IPS-NIHi7 (cell line): ENCODE results near the gene VRK3.
A peak's percentile ranks its signal among the peaks of the same experiment; 100 is the strongest.
"Not testable (repeated sequence)": the region's sequence is repeated elsewhere in the genome, so short reads cannot be mapped to it uniquely, and the experiment has no call there.

Experiments used
- DNase-seq: peaks from one replicate; pipeline ENCODE4 v3.0.0; 2012; ENCODE audit warnings: mixed read lengths; ENCODE audit errors: extremely low spot score

Gene VRK3, protein sequence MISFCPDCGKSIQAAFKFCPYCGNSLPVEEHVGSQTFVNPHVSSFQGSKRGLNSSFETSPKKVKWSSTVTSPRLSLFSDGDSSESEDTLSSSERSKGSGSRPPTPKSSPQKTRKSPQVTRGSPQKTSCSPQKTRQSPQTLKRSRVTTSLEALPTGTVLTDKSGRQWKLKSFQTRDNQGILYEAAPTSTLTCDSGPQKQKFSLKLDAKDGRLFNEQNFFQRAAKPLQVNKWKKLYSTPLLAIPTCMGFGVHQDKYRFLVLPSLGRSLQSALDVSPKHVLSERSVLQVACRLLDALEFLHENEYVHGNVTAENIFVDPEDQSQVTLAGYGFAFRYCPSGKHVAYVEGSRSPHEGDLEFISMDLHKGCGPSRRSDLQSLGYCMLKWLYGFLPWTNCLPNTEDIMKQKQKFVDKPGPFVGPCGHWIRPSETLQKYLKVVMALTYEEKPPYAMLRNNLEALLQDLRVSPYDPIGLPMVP

DNA sequence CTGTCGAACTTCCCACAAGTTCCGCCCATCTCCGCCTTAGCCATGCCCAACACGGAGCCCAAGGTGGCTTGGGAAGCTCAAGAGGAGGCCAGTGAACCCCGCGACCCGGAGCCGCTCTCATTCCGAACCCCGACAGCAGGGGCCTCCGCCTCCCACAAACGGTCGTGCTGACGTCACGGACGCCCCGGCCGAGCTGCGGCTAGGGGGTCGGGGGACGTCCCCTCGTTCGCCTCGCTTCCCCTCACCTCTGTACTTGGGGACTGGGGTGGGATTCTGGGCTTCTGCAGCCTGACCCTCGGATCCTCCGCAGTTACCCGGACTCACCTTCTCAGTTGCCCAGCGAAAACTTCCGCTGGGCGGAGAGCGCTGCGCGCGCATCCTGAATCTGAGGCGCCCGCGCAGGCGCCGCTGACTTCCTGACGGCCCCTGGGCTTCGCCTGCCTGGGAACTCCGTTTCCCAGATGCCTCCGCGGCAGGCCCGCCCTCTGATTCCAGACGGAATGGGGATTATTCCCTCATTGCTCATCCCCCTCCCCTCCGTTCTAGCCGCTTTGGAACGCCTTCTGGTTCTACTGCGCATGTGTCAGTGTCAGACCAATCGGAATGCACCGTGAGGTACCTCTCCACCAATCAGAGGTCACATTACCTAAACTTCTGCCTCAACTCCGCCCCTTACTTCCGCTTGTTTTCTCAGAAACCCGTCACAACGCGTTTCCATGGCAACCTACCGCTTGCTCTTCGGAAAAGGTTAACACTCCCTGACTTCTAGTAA lies at the start of gene VRK3:
Gene VRK3, minus strand, starts transcription at position 351 of the 772 bp plus-strand sequence. CDS start 9,210 bp downstream, outside the sequence.
- peak; percentile 99 for DNase-seq

DNA sequence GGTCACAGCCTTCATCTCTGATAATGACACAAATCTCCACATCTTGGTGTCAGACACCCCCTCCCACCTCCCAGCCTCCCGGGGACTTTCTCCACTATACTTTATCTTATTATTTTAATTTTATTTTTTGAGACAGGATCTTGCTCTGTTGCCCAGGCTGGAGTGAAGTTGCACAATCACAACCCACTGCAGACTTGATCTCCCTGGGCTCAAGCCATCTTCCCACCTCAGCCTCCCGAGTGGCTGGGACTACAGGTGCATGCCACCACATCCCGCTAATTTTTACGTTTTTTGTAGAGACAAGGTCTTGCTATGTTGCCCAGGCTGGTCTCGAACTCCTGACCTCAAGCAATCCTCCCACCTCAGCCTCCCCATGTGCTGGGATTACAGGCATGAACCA lies 43.2 kb upstream of the VRK3 start:
- DNase-seq, result not testable (repeated sequence)

DNA sequence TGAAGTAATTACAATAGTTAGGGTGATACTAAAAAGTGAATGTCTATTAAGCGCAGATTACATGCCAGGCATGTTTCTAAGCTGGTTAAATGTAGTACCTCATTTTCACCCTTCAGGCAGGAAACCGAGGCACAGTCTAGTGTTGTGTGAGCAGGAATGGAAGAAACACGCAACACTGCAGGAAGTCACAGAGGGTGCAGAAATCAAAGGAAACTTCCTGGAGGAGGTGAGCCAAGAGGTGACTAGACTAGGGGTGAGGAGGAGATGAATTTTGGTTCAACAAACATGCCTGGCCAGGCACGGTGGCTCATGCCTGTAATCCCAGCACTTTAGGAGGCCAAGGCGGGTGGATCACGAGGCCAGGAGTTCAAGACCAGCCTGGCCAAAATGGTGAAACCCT lies 42.4 kb upstream of the VRK3 start:
- DNase-seq, result no peak

DNA sequence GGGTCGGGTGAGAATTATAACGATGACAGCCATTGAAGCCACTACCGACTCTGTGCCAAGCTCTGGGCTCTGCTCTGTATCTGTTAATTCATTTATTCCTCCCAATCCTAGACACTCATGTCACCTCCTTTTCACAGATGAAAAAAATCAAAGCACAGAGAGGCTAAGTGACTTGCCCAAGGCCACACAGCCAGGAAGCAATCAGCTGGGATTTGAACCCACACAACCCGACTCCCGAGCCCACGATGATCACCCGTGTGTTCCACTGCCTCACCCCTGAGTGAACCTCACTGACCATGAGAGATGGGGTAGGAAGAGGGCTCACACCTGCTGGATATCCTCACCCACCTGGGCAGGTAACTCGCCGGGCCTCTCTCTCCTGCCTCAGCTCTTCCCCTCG lies 40.8 kb upstream of the VRK3 start:
- no peak for DNase-seq

DNA sequence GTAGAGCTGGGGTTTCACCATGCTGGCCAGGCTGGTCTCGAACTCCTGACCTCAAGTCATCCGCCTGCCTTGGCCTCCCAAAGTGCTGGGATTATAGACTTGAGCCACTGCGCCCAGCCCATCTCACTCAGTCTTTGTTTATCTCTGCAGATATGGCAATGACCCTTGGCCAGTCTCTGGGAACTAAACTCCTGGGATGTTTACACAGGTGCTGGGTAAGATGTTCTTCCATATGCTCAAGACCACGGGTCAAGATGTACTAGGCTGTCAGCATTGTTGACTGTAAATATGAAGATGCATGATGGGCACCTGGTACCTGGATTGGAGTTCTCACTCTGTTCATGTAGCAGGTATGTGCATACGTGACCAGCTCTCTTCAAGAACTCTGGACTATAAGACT lies 36.5 kb upstream of the VRK3 start:
- DNase-seq, result no peak

DNA sequence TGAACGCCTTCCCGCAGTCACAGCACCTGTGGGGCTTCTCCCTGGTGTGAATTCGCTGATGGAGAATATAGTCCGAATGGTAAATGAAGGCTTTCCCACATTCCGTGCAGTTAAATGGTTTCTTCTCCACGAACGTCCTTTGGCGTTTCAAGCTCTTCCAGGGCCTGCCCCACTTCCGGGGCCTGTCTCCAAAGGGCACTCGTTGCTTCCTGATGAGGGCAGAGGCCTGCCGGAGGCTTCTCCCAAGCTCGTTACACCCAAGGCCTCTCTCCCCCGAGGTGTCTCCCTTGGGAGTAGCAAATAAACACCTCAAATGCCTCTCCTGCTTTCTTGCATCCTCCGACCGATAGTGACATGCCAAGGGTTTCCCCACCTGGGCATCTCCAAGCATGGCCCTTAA lies 34.9 kb upstream of the VRK3 start:
- DNase-seq, result no peak

DNA sequence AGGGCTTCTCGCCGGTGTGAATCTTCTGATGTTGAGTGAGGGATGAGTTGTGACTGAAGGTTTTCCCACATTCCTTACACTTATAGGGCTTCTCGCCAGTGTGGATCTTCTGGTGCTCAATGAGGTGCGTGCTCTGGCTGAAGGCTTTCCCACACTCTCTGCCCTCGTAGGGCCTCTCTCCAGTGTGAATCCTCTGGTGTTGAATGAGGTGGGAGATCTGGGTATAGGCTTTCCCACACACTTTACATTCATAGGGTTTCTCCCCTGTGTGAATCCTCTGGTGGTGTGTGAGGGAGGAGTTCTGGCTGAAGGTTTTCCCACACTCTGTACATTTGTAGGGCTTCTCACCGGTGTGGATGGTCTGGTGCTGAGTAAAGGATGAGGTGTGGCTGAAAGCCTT lies 33.9 kb upstream of the VRK3 start:
- no peak for DNase-seq

DNA sequence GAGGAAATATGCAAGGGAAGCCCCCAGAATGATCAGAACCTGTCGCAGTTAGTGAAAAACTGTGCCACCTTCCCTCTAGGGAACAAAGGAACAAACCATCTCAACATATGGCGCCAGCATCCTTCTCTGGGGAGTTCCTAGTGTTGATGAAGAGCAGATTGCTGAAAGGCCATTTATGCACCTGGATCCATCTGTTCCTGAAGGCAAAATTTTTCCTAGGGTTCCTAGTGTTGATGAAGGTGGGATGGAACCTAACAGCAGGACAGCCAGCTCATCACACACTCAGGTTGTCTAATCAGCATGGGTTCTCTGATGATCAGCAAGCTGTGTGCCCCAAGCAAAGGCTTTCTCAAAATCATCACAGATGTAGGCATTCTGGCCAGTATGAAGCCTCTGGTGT lies 33.3 kb upstream of the VRK3 start:
- no peak for DNase-seq

DNA sequence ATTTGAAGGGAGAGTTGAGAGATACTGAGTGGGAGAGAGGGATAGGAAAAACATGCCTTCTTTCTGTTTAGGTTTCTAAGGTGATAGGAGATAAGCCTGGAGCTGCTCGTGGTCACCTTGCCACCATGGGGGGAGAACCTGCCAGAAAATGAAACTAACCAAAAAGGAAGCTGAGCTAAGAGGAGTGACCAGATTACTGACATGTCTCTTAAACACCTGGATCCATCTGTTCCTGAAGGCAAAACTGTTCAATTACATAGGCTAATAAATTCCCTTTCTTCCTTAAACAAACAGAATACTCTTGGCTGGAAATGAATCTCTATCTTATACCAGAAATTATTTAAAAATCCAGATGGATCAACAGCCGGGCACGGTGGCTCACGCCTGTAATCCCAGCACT lies 27.9 kb upstream of the VRK3 start:
- no peak for DNase-seq

DNA sequence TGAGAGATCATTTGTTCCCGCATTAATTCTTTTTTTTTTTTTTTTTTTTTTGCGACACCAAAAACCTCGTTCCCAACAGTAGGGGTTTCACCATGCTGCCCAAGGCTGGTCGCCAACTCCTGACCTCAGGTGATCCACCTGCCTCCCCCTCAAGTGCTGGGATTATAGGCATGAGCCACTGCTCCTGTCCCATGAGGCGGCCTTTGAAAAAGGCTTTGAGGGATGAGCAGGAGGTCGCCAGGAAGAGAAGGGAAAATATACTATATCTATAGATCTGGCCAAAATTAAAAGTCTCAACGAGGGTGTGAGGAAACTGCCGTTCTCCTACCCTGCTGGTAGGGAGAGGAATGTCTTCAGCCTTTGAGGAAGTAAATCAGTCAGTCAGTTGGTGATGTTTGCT lies 26.8 kb upstream of the VRK3 start:
- DNase-seq, result no peak

DNA sequence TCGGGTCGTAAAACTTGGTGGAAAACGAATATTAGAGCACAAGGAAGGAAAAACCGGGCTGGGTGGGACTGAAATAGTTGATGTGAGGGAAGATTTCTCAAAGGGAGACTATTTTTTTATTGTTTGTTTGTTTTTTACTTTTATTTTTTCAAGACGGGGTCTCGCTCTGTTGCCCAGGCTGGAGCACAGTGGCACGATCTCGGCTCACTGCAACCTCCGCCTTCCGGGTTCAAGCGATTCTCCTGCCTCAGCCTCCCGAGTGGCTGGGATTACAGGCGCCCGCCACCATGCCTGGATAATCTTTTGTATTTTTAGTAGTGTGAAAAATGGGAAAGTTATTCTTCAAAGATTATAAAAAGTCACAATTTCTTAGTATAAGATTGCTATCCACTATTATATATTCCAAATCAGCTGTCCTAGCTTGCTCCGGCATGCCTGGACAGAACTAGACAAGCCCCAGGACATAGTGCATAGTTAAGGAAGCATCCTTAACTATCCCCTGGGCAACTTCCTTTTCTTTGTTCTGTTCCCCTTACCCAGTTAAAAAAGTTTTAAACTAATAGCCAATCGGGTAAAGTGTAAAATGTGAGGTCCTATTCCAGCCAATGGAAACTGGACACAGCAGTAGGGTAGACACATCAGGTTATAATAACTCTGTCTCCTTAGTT lies 26.2 kb upstream of the VRK3 start:
- DNase-seq, result not testable (repeated sequence)

DNA sequence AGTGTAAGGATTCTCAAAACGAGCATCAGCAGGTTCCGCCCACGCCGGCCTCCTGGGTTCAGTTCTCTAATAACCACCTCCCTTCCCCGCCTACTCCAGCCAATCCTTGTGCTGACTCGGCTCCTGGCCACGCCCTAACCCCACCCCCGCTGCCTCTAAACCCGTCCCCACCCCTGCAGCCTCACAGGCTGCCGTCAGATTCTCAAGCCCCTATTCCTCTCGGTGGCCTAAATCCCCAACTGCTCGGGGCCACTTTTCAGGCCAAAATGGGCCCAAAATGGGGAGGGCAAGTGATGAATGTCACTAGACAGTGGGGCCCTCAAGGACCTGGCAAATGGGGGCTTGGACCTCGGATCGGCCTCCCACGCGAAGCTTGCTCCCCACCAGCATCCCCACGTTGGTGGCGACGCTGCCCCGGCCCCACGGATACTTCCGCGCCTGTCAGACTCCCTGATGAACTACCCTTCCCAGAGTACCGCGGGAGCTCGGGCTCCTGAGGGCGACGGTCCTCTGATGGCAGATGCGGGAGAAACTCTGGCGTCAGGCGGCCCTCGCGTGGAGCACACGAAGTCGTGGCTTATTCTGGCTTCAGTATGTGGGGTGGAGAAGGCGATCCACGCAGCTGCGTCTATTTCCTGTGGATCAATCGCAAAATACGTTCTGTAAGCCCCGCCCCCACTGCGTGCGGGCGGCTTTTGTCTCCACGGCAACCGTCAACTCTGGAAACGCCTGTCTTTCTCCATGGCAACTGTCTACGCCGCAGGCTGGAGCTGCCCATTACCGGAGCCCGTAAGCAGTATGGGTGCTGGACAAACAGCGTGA lies 25.4 kb upstream of the VRK3 start:
- peak; percentile 82 for DNase-seq

DNA sequence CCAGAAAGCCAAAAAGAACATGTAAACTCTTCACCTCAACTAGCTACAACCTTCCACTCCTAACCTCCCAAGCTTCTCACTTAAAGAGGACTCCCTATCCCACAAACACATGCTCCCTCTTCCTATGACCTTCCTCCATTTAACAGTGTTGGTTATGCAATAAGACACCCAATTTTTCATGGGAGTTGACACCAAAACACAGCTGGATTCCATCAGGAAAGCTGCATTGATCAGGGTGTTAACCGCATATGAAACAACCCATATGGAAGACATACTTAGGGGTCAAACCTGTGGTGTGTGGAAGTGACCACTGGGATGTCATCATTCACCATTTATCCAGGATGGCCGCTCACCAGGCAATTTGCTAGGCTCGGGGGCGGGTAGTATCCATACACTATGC lies 22.5 kb upstream of the VRK3 start:
- no peak for DNase-seq

DNA sequence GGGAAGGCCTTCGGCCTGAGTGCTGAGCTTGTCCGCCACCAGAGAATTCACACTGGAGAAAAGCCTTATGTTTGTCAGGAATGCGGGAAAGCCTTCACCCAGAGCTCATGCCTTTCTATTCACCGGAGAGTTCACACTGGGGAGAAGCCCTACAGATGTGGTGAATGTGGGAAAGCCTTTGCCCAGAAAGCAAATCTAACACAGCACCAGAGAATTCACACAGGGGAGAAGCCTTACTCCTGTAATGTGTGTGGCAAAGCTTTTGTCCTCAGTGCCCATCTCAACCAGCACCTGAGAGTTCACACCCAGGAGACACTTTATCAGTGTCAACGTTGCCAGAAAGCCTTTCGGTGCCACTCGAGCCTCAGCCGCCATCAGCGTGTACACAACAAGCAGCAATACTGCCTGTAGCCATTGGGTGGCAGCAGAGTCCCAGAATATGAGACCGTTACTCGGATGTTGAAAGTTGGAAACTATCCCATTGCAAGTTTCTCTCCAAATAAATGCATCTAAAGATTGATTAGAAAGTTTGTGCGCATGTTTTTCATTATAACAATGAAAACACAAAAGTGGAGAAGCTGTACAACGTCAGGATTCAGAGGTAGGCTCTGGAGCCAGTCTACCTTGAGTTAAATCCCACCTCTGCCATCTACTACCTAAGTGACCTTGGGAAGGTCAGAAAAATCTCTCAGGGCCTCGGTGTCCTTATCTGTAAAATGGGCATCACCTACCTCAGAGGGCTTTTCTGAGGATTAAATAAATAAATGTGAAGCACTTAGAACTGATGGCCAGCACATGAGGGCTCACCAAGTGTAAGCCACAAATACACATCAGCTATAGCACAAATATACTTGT lies 21.7 kb upstream of the VRK3 start:
- peak; percentile 60 for DNase-seq

DNA sequence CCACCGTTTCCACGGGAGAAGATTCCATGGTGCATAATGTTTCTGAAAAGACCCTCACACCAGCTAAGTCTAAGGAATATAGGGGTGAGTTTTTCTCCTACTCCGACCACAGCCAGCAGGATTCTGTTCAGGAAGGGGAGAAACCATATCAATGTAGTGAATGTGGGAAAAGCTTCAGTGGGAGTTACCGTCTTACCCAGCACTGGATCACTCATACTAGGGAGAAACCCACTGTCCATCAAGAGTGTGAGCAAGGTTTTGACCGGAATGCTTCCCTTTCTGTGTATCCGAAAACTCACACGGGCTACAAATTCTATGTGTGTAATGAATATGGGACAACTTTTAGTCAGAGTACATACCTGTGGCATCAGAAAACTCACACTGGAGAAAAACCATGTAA lies 19.8 kb upstream of the VRK3 start:
- no peak for DNase-seq

DNA sequence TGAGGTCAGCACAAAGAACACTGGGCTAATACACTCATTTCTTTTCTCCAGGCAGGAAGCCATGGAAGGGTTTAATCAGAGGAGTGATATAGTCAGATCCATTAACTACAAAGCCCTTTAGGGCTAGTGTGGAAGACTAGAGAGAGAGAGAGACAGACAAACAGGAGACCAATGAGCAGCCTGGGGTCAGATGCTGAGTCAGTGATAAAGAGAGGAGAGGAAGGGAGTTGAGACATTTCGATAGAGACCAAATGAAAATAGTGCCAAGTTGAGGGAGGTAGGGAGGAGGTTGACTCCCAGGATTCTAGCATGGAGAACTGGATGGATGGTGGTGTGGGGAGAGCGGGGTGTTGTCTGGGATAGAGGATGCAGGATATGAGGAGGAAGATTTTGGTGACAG lies 18.8 kb upstream of the VRK3 start:
- no peak for DNase-seq

DNA sequence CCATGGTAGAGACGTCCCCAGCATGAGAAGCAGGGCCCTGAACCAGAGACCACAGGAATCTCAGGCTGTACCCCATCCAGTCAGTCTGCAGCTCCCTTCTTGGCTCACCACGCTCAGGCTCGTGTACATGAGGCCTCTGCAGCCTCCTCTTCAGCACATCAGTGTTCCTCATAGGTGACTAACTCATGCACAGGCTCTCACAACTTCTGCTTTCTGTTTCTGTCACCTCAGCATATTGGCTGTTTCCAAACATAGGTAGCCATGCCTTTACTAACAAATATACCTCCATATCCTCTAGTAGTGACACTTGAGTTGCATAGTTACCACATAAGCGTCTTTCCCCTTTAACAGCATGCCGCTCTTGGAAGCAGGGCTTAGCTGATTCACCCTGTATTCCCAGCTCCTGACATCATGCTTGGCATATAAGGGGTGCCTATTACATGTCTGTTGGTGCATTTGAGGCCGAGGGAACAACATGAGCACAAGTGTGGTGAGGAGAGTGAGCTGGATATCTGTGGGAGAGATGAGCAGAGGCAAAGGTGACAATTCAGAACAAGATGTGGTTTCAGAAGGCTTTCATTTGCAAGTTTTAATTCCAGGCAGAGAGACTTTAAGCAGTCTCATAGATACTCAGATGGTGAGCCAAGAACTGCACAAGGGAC lies 17.3 kb upstream of the VRK3 start:
- no peak for DNase-seq

DNA sequence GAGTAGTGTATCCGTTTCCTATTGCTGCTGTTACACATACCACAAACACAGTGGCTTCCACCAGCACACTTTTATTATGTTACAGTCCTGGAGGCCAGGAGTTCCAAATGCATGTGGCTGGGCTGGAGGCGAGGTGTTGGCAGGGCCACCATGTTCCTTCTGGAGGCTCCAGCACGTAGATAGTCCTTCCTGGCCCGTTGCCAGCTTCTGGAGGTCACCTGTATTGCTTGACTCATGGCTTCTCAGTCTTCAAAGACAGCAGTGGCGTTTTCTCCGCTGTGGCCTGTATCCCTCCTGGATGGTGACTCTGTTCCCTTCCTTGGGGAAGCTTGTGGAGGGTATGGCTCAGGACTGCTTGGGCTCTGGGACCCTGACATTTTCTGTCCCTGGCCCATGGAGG lies 15.8 kb upstream of the VRK3 start:
- DNase-seq, result no peak

DNA sequence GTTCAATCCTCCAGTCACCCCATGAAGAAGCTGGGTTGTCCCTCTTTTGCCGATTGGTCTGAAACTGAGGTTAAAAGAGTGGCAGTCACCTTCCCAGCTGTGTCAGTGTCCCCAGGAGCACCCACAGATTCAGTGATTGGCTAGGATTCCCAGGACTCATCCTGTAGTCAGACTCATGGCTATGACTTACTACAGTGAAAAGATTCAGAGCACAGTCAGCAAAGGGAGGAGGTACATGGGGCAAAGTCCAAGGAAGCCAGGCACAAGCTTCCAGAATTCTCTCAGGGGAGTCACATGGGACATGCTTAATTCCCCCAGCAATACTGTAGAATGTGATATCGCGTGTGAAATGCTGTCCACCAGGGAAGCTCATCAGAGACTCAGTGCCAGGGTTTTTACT lies 14.8 kb upstream of the VRK3 start:
- no peak for DNase-seq

DNA sequence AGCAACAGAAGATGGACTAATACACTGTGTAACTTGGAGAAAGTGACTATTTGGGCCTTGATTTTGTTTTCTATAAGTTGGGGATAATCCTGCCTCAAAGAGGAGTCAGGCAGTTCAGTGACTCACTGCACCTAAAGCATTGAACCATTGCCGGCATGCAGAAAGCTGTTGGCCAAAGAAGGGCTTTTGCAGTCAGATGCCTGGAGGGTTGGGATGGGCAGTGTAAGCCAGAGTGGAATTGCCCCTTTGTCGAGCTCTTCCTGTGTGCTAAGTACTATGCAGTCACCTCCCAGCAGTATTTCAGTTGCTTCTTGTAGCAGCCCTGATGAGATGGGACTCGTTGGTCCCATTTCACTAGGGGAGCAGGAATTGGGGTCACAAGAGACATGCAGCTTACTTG lies 11.7 kb upstream of the VRK3 start:
- no peak for DNase-seq
